Measurements from ENCODE around the gene RXFP2.
A peak's percentile ranks its signal among the peaks of the same experiment; 100 is the strongest.

Gene RXFP2

GRCh38 chr13:31722673-31723072 is 16.7 kb upstream of the RXFP2 start:
- DNase-seq (ENCODE audit: low read depth), result no peak
- no peak for TF ChIP-seq CTCF (conservative IDR thresholded peaks at IDR 0.05; ENCODE audit: low read depth, low read length)
- H3K4me3 ChIP-seq (ENCODE audit: low read length), result no peak overlapping the region

- no peak overlapping the region for H3K4me3 ChIP-seq (ENCODE audit: low read length)
- TF ChIP-seq CTCF (conservative IDR thresholded peaks at IDR 0.05; ENCODE audit: low read depth, low read length), result no peak
- no peak for DNase-seq (ENCODE audit: low read depth)
Measured at GRCh38 chr13:31725841-31726240, 13.5 kb upstream of the RXFP2 start.

GRCh38 chr13:31731921-31732320 is 7.4 kb upstream of the RXFP2 start:
- DNase-seq (ENCODE audit: low read depth), result no peak
- no peak overlapping the region for H3K4me3 ChIP-seq (ENCODE audit: low read length)
- no peak for TF ChIP-seq CTCF (conservative IDR thresholded peaks at IDR 0.05; ENCODE audit: low read depth, low read length)

- DNase-seq (ENCODE audit: low read depth), result no peak
- H3K4me3 ChIP-seq (ENCODE audit: low read length), result no peak overlapping the region
- TF ChIP-seq CTCF (conservative IDR thresholded peaks at IDR 0.05; ENCODE audit: low read depth, low read length), result no peak
Measured at GRCh38 chr13:31733066-31733465, 6.3 kb upstream of the RXFP2 start.

GRCh38 chr13:31733647-31734046 is 5.7 kb upstream of the RXFP2 start:
- no peak for TF ChIP-seq CTCF (conservative IDR thresholded peaks at IDR 0.05; ENCODE audit: low read depth, low read length)
- H3K4me3 ChIP-seq (ENCODE audit: low read length), result no peak overlapping the region
- DNase-seq (ENCODE audit: low read depth), result no peak

GRCh38 chr13:31742097-31742734 is 2.9 kb downstream of the RXFP2 start:
- TF ChIP-seq CTCF (conservative IDR thresholded peaks at IDR 0.05; ENCODE audit: low read depth, low read length), result peak; percentile 99
- no peak overlapping the region for H3K4me3 ChIP-seq (ENCODE audit: low read length)
- peak; percentile 2 for DNase-seq (ENCODE audit: low read depth)

GRCh38 chr13:31747291-31747690 is 8.0 kb downstream of the RXFP2 start:
- DNase-seq (ENCODE audit: low read depth), result no peak
- no peak for TF ChIP-seq CTCF (conservative IDR thresholded peaks at IDR 0.05; ENCODE audit: low read depth, low read length)
- H3K4me3 ChIP-seq (ENCODE audit: low read length), result no peak overlapping the region

All from retinal pigment epithelial cell (primary cell).